ENCODE measurements around the gene RNPC3.
"Not testable (repeated sequence)": the region's sequence is repeated elsewhere in the genome, so short reads cannot be mapped to it uniquely, and the experiment has no call there.

RNPC3 gene

DNA sequence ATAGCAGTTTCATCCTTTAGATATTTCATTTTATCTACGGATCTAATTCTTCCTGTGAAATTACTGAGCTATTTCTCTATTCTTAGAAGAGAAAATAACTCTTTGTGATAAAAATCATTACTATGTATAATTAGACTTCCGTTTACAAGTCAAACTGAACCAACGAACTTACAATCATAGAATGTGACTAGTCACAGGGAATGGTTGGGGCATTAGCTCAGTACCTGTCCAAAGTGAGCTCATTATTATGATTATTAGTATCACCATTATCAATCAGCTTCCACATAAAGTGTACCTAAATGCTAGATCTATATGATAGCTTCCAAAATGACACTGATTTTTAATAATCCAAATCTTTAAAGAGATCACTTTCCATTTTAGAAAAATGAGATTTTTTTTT, 58.4 kb downstream of the RNPC3 start:
- TF ChIP-seq, protein P1, sequence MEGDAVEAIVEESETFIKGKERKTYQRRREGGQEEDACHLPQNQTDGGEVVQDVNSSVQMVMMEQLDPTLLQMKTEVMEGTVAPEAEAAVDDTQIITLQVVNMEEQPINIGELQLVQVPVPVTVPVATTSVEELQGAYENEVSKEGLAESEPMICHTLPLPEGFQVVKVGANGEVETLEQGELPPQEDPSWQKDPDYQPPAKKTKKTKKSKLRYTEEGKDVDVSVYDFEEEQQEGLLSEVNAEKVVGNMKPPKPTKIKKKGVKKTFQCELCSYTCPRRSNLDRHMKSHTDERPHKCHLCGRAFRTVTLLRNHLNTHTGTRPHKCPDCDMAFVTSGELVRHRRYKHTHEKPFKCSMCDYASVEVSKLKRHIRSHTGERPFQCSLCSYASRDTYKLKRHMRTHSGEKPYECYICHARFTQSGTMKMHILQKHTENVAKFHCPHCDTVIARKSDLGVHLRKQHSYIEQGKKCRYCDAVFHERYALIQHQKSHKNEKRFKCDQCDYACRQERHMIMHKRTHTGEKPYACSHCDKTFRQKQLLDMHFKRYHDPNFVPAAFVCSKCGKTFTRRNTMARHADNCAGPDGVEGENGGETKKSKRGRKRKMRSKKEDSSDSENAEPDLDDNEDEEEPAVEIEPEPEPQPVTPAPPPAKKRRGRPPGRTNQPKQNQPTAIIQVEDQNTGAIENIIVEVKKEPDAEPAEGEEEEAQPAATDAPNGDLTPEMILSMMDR (IDR thresholded peaks at IDR 0.05; ENCODE audit: low read depth, low read length): no peak
- Histone ChIP-seq H3K36me3 (no peaks in the 10 kb centered on the region), H3K27ac (no peak overlapping the region), H3K4me3 (ENCODE audit: low read depth, low read length) (no peak overlapping the region), H3K9me3 (ENCODE audit: severe bottlenecking) (no peaks in the 10 kb centered on the region), H3K27me3 (ENCODE audit: insufficient read depth, low read depth, severe bottlenecking) (no peaks in the 10 kb centered on the region)
- DNase-seq: no peak

- Histone ChIP-seq H3K4me3 (ENCODE audit: low read depth, low read length) (no peak overlapping the region), H3K27me3 (ENCODE audit: insufficient read depth, low read depth, severe bottlenecking) (no peaks in the 10 kb centered on the region), H3K36me3 (no peaks in the 10 kb centered on the region), H3K9me3 (ENCODE audit: severe bottlenecking) (peaks cover 2% of the 10 kb centered on the region), H3K27ac (no peak overlapping the region)
- DNase-seq: no peak
- TF ChIP-seq, protein P1 (IDR thresholded peaks at IDR 0.05; ENCODE audit: low read depth, low read length): no peak
Observed at GRCh38 chr1:103584537-103584936, 59.0 kb downstream of the RNPC3 start.

DNA sequence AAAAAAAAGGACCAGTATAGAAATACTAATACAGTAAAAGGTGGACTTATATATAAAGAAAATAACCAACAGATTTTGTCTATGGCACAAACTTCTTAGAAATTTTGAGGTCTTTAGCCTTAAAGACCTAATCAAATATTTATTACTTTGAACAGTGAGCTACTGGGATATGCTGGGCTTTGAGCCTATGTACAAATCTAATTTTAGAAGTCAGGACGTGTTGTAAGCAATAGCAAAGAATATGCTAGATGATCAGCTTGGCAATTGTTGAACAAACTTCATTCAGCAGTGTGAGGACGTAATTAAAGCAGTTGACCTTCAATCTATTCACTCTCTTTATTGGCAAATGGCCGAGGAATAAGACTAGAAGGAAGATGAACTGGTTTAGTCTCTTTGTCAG, 77.2 kb downstream of the RNPC3 start:
- H3K27ac ChIP-seq, H3K36me3 ChIP-seq: not testable (repeated sequence)

More for the DNA sequence above, 77.2 kb downstream of the RNPC3 start:
- not testable (repeated sequence) for DNase-seq; H3K4me3 ChIP-seq (ENCODE audit: low read depth, low read length); H3K9me3 ChIP-seq (ENCODE audit: severe bottlenecking); H3K27me3 ChIP-seq (ENCODE audit: insufficient read depth, low read depth, severe bottlenecking)
